IPS-18c (cell line): ENCODE results near the gene GATA3.

Experiments used
- H3K4me3 ChIP-seq: 2 replicates; pipeline ENCODE4 v1.7.0; 2013; ENCODE audit warnings: low read depth, mild to moderate bottlenecking, low read length, moderate library complexity; ENCODE audit not compliant: insufficient read depth
- H3K9me3 ChIP-seq: one replicate; pipeline ENCODE4 v1.6.1; 2013; ENCODE audit warnings: mild to moderate bottlenecking, low read length, moderate library complexity; ENCODE audit not compliant: control insufficient read depth, insufficient read depth

Gene GATA3

GRCh38 chr10:8035641-8036470 lies 18.6 kb upstream of the GATA3 start:
- Histone ChIP-seq H3K4me3 (peak overlapping the region; percentile 36), H3K9me3 (peaks cover 2% of the 10 kb centered on the region)

- no peak overlapping the region for H3K4me3 ChIP-seq
- peaks cover 2% of the 10 kb centered on the region for H3K9me3 ChIP-seq
Observed at GRCh38 chr10:8036506-8037198, 17.8 kb upstream of the GATA3 start.

GRCh38 chr10:8037199-8037801 lies 17.2 kb upstream of the GATA3 start:
- H3K4me3 ChIP-seq: no peak overlapping the region
- H3K9me3 ChIP-seq: peaks cover 2% of the 10 kb centered on the region

- peaks cover 2% of the 10 kb centered on the region for H3K9me3 ChIP-seq
- H3K4me3 ChIP-seq: no peak overlapping the region
Observed at GRCh38 chr10:8037941-8038894, 16.3 kb upstream of the GATA3 start.

- peaks cover under 1% of the 10 kb centered on the region for H3K9me3 ChIP-seq
- H3K4me3 ChIP-seq: no peak overlapping the region
Observed at GRCh38 chr10:8039321-8039881, 15.1 kb upstream of the GATA3 start.

- no peaks in the 10 kb centered on the region for H3K9me3 ChIP-seq
- no peak overlapping the region for H3K4me3 ChIP-seq
Observed at GRCh38 chr10:8040651-8041050, 13.8 kb upstream of the GATA3 start.

GRCh38 chr10:8041284-8041991 lies 13.1 kb upstream of the GATA3 start:
- no peaks in the 10 kb centered on the region for H3K9me3 ChIP-seq
- H3K4me3 ChIP-seq: no peak overlapping the region

GRCh38 chr10:8041992-8042720 lies 12.3 kb upstream of the GATA3 start:
- Histone ChIP-seq H3K9me3 (no peaks in the 10 kb centered on the region), H3K4me3 (no peak overlapping the region)

GRCh38 chr10:8042721-8043568 lies 11.5 kb upstream of the GATA3 start:
- peak overlapping the region; percentile 24; the same call in 1 of the 2 replicates for H3K4me3 ChIP-seq
- no peaks in the 10 kb centered on the region for H3K9me3 ChIP-seq

- Histone ChIP-seq H3K4me3 (peak overlapping the region; percentile 24), H3K9me3 (no peaks in the 10 kb centered on the region)
Observed at GRCh38 chr10:8043569-8044306, 10.8 kb upstream of the GATA3 start.

- H3K4me3 ChIP-seq: no peak overlapping the region; the same call in 1 of the 2 replicates
- no peaks in the 10 kb centered on the region for H3K9me3 ChIP-seq
Observed at GRCh38 chr10:8044331-8044907, 10.1 kb upstream of the GATA3 start.

- no peaks in the 10 kb centered on the region for H3K9me3 ChIP-seq
- peak overlapping the region; percentile 36 for H3K4me3 ChIP-seq
Observed at GRCh38 chr10:8044908-8045725, 9.4 kb upstream of the GATA3 start.

- Histone ChIP-seq H3K9me3 (no peaks in the 10 kb centered on the region), H3K4me3 (peak overlapping the region; percentile 4; the same call in 1 of the 2 replicates)
Observed at GRCh38 chr10:8045726-8046494, 8.6 kb upstream of the GATA3 start.
